ENCODE results near the gene PLCH2.

PLCH2 gene

DNA sequence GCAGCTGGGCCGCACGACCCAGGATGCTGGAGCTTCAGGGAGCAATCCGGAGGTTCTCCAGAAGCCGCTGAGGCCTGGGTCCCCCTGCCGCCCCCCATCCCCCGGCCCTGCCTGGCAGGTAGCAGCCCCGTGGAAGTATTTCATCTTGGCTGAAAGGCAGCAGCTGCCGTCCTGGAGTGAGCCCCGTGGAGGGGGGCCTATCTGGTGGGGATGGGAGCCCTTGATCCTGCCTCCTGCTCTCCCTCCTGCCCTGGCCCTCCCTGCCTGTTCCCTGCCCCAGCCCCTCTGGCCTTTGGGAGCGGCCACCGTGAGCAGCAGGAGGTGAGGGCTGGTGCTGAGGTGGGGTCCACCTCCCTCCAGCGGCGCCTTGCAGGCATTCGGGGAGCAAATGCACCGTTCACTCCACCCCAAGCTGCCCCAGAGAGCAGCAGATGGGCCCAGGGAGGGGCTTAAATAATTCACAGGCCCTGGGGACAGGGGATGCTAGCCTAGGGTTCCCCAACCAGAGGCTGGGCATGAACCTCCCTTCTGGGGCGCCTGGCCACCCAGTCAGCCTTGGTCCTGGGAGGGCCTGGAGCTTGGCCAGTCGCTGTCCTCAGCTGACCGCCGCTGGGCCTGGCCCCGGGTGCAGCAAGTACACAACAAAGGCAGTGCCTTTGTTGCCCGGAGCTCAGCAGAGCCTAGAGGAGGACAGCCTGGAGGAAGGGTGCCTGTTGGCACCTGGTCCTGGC is 23.7 kb upstream of the PLCH2 start:
- Histone ChIP-seq H3K4me2 (ENCODE audit: low read depth, low read length, poor library complexity, severe bottlenecking) (no peak overlapping the region), H3K4me1 (ENCODE audit: insufficient read depth, low read length, poor library complexity, severe bottlenecking) (no peaks in the 10 kb centered on the region), H3K4me3 (ENCODE audit: low read length, poor library complexity, severe bottlenecking) (no peak overlapping the region)

DNA sequence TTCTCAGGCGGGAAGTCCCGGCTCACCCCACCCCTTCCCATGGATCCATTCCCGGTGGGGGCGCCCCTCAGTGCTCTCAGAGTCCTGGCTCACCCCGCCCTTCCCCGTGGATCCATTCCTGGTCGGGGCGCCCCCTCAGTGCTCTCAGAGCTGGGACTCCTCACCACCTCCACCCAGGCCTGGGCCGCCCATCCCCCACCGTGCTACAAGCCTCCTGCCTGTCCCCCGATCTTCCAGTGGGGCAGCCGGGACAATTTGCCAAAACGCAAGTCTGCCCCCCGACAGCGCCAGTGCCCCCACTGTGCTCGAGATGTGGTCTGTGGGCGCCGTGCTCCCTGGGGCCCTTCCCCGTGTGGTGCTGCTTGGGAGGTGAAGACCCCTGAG is 23.2 kb upstream of the PLCH2 start:
- H3K9me3 ChIP-seq (ENCODE audit: insufficient read depth, low read depth, low read length): no peaks in the 10 kb centered on the region
- no peaks in the 10 kb centered on the region for H3K4me1 ChIP-seq (ENCODE audit: insufficient read depth, low read length, poor library complexity, severe bottlenecking)
- H3K9ac ChIP-seq (ENCODE audit: low read depth, low read length, poor library complexity, severe bottlenecking): no peak overlapping the region
- no peaks in the 10 kb centered on the region for H3F3A ChIP-seq (ENCODE audit: low read depth)
- no peaks in the 10 kb centered on the region for H4K20me1 ChIP-seq (ENCODE audit: insufficient read depth, low read length, poor library complexity, severe bottlenecking)
- H3K79me2 ChIP-seq (ENCODE audit: insufficient read depth, low read length): no peaks in the 10 kb centered on the region
- no peaks in the 10 kb centered on the region for H3K9me2 ChIP-seq (replicated peaks; ENCODE audit: low read depth, low read length)
- no peak overlapping the region for H3K4me3 ChIP-seq (ENCODE audit: low read length, poor library complexity, severe bottlenecking)
- no peaks in the 10 kb centered on the region for H3K27me3 ChIP-seq (ENCODE audit: insufficient read depth, low read length, poor library complexity, severe bottlenecking)
- no peak overlapping the region for H2AFZ ChIP-seq (ENCODE audit: low read length)
- H3K4me2 ChIP-seq (ENCODE audit: low read depth, low read length, poor library complexity, severe bottlenecking): no peak overlapping the region
- no peaks in the 10 kb centered on the region for H3K36me3 ChIP-seq (ENCODE audit: insufficient read depth, low read length)
- TF ChIP-seq EZH2phosphoT487 (IDR thresholded peaks at IDR 0.05; ENCODE audit: borderline replicate concordance): no peak
- TF ChIP-seq, protein P1, sequence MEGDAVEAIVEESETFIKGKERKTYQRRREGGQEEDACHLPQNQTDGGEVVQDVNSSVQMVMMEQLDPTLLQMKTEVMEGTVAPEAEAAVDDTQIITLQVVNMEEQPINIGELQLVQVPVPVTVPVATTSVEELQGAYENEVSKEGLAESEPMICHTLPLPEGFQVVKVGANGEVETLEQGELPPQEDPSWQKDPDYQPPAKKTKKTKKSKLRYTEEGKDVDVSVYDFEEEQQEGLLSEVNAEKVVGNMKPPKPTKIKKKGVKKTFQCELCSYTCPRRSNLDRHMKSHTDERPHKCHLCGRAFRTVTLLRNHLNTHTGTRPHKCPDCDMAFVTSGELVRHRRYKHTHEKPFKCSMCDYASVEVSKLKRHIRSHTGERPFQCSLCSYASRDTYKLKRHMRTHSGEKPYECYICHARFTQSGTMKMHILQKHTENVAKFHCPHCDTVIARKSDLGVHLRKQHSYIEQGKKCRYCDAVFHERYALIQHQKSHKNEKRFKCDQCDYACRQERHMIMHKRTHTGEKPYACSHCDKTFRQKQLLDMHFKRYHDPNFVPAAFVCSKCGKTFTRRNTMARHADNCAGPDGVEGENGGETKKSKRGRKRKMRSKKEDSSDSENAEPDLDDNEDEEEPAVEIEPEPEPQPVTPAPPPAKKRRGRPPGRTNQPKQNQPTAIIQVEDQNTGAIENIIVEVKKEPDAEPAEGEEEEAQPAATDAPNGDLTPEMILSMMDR (conservative IDR thresholded peaks at IDR 0.05; ENCODE audit: low read length): no peak

More for the DNA sequence above, 23.7 kb upstream of the PLCH2 start:
- TF ChIP-seq, protein P1 (conservative IDR thresholded peaks at IDR 0.05; ENCODE audit: low read length): no peak
- TF ChIP-seq EZH2phosphoT487 (IDR thresholded peaks at IDR 0.05; ENCODE audit: borderline replicate concordance): no peak
- Histone ChIP-seq H3K9me3 (ENCODE audit: insufficient read depth, low read depth, low read length) (no peaks in the 10 kb centered on the region), H3K79me2 (ENCODE audit: insufficient read depth, low read length) (no peaks in the 10 kb centered on the region), H3K27me3 (ENCODE audit: insufficient read depth, low read length, poor library complexity, severe bottlenecking) (no peaks in the 10 kb centered on the region), H3F3A (ENCODE audit: low read depth) (no peaks in the 10 kb centered on the region), H2AFZ (ENCODE audit: low read length) (no peak overlapping the region), H4K20me1 (ENCODE audit: insufficient read depth, low read length, poor library complexity, severe bottlenecking) (no peaks in the 10 kb centered on the region), H3K9me2 (replicated peaks; ENCODE audit: low read depth, low read length) (no peaks in the 10 kb centered on the region), H3K9ac (ENCODE audit: low read depth, low read length, poor library complexity, severe bottlenecking) (no peak overlapping the region), H3K36me3 (ENCODE audit: insufficient read depth, low read length) (no peaks in the 10 kb centered on the region)

DNA sequence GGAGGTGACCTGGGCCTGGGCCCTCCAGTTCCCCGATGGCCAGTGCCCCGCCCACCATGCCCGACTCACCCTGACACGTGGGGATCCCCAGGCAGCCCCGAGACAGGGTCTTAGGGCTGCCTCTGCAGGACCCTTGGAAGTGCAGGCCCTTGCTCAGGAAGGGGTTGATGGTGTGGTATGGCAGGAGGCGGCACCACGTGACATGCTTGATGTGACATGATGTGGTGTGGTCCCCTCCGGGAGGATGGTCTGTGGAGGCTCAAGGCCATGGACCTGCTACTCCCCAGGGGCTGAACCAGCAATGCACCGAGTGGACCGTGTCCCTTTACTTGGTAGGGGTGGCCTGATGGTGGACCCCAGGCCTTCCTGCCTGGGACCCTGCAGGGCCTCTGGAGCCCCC is 21.9 kb upstream of the PLCH2 start:
- H3K36me3 ChIP-seq (ENCODE audit: insufficient read depth, low read length): no peaks in the 10 kb centered on the region
- no peak overlapping the region for H3K4me3 ChIP-seq (ENCODE audit: low read length, poor library complexity, severe bottlenecking)
- H2AFZ ChIP-seq (ENCODE audit: low read length): no peak overlapping the region
- no peaks in the 10 kb centered on the region for H3K4me1 ChIP-seq (ENCODE audit: insufficient read depth, low read length, poor library complexity, severe bottlenecking)
- H3K9me2 ChIP-seq (replicated peaks; ENCODE audit: low read depth, low read length): no peaks in the 10 kb centered on the region
- TF ChIP-seq EZH2phosphoT487 (IDR thresholded peaks at IDR 0.05; ENCODE audit: borderline replicate concordance): no peak
- TF ChIP-seq, protein P1 (conservative IDR thresholded peaks at IDR 0.05; ENCODE audit: low read length): no peak
- no peaks in the 10 kb centered on the region for H3K27me3 ChIP-seq (ENCODE audit: insufficient read depth, low read length, poor library complexity, severe bottlenecking)
- H4K20me1 ChIP-seq (ENCODE audit: insufficient read depth, low read length, poor library complexity, severe bottlenecking): no peaks in the 10 kb centered on the region
- no peak overlapping the region for H3K4me2 ChIP-seq (ENCODE audit: low read depth, low read length, poor library complexity, severe bottlenecking)
- no peaks in the 10 kb centered on the region for H3K9me3 ChIP-seq (ENCODE audit: insufficient read depth, low read depth, low read length)
- no peaks in the 10 kb centered on the region for H3F3A ChIP-seq (ENCODE audit: low read depth)
- H3K79me2 ChIP-seq (ENCODE audit: insufficient read depth, low read length): no peaks in the 10 kb centered on the region
- no peak overlapping the region for H3K9ac ChIP-seq (ENCODE audit: low read depth, low read length, poor library complexity, severe bottlenecking)
